ENCODE measurements around the gene TRMT5. TPM values are rescaled to one million over a fixed set of nuclear protein-coding genes. Genes with fewer than 3 reads are reported as not detected.
A peak's percentile ranks its signal among the peaks of the same experiment; 100 is the strongest.

The TRMT5 gene
- total RNA-seq, 1 donor from 2014 or later, result 19.8 TPM

- no peak overlapping the region for H3K27ac Mint-ChIP-seq
- H3K27me3 Mint-ChIP-seq, result no peaks in the 10 kb centered on the region
- H3K4me3 Mint-ChIP-seq, result no peak overlapping the region
- peaks cover 7% of the 10 kb centered on the region for H3K36me3 Mint-ChIP-seq
- peaks cover 11% of the 10 kb centered on the region for H3K9me3 Mint-ChIP-seq
- peaks cover 24% of the 10 kb centered on the region for H3K4me1 Mint-ChIP-seq (ENCODE audit: unreplicated experiment)
- TF ChIP-seq, protein P1, sequence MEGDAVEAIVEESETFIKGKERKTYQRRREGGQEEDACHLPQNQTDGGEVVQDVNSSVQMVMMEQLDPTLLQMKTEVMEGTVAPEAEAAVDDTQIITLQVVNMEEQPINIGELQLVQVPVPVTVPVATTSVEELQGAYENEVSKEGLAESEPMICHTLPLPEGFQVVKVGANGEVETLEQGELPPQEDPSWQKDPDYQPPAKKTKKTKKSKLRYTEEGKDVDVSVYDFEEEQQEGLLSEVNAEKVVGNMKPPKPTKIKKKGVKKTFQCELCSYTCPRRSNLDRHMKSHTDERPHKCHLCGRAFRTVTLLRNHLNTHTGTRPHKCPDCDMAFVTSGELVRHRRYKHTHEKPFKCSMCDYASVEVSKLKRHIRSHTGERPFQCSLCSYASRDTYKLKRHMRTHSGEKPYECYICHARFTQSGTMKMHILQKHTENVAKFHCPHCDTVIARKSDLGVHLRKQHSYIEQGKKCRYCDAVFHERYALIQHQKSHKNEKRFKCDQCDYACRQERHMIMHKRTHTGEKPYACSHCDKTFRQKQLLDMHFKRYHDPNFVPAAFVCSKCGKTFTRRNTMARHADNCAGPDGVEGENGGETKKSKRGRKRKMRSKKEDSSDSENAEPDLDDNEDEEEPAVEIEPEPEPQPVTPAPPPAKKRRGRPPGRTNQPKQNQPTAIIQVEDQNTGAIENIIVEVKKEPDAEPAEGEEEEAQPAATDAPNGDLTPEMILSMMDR (conservative IDR thresholded peaks at IDR 0.05), result no peak
- DNase-seq (ENCODE audit: extremely low spot score, unreplicated experiment), result no peak
These were observed 45.6 kb downstream of the TRMT5 start for GRCh38 chr14:60935319-60935718.

GRCh38 chr14:60933920-60934655 is 46.8 kb downstream of the TRMT5 start:
- H3K4me3 Mint-ChIP-seq, result no peak overlapping the region

DNA sequence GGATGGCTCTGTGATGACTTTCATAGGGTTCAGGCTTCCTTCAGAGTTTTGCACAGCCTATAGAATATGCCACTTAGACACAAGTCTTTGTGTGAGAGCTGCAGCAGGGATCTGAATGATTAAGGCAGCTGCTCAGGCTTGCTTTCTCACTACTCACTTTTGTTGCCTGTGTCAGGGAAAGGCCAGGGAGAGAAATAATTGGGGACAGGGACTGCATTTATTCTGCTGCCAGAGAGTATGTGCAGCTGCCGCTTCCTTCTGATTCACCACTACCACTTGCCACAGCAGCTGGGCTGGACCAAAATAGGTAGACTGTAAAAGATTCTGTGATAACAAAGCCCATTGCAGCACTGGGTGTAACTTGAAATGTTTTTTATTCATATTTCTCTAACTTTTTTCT is 49.7 kb downstream of the TRMT5 start:
- peaks cover 9% of the 10 kb centered on the region for H3K36me3 Mint-ChIP-seq

More at GRCh38 chr14:60933920-60934655, 46.8 kb downstream of the TRMT5 start:
- Mint-ChIP-seq H3K4me1 (ENCODE audit: unreplicated experiment) (peaks cover 24% of the 10 kb centered on the region), H3K27ac (no peak overlapping the region), H3K27me3 (no peaks in the 10 kb centered on the region), H3K9me3 (peaks cover 6% of the 10 kb centered on the region), H3K36me3 (peaks cover 2% of the 10 kb centered on the region)
- TF ChIP-seq, protein P1 (conservative IDR thresholded peaks at IDR 0.05), result no peak
- no peak for DNase-seq (ENCODE audit: extremely low spot score, unreplicated experiment)

GRCh38 chr14:60926002-60926401 is 54.9 kb downstream of the TRMT5 start:
- H3K36me3 Mint-ChIP-seq, result peaks cover 11% of the 10 kb centered on the region
- H3K4me1 Mint-ChIP-seq (ENCODE audit: unreplicated experiment), result peaks cover 6% of the 10 kb centered on the region
- TF ChIP-seq, protein P1 (conservative IDR thresholded peaks at IDR 0.05), result no peak
- no peak overlapping the region for H3K27ac Mint-ChIP-seq
- no peak for DNase-seq (ENCODE audit: extremely low spot score, unreplicated experiment)
- no peaks in the 10 kb centered on the region for H3K27me3 Mint-ChIP-seq
- no peaks in the 10 kb centered on the region for H3K9me3 Mint-ChIP-seq
- no peak overlapping the region for H3K4me3 Mint-ChIP-seq

More for the DNA sequence above, 49.7 kb downstream of the TRMT5 start:
- no peak for DNase-seq (ENCODE audit: extremely low spot score, unreplicated experiment)
- Mint-ChIP-seq H3K4me1 (ENCODE audit: unreplicated experiment) (peaks cover 24% of the 10 kb centered on the region), H3K27ac (peak overlapping the region; percentile 14), H3K27me3 (no peaks in the 10 kb centered on the region), H3K9me3 (peaks cover 5% of the 10 kb centered on the region), H3K4me3 (no peak overlapping the region)
- TF ChIP-seq, protein P1 (conservative IDR thresholded peaks at IDR 0.05), result no peak

DNA sequence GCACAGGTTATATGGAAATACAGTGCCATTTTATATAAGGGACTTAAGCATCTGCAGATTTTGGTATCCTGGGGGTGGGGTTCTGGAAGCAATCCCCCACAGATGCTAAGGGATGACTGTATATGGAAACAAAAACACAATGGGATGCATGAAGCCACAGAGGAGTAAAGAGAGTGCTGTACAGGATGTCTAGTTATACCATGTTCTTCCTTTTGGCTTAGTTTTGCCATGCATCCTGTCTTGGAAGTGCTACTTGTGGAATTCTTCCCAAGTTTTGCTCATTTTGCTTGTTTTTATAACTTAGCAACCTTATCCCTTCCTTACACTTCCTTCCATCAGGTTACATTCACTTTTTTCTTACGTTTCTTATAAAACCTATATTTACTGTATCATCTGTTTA is 55.6 kb downstream of the TRMT5 start:
- H3K36me3 Mint-ChIP-seq, result peaks cover 11% of the 10 kb centered on the region

More for the DNA sequence above, 55.6 kb downstream of the TRMT5 start:
- H3K9me3 Mint-ChIP-seq, result no peaks in the 10 kb centered on the region
- no peak overlapping the region for H3K27ac Mint-ChIP-seq
- peaks cover 5% of the 10 kb centered on the region for H3K4me1 Mint-ChIP-seq (ENCODE audit: unreplicated experiment)
- H3K4me3 Mint-ChIP-seq, result no peak overlapping the region
- no peak for DNase-seq (ENCODE audit: extremely low spot score, unreplicated experiment)
- H3K27me3 Mint-ChIP-seq, result no peaks in the 10 kb centered on the region
- TF ChIP-seq, protein P1 (conservative IDR thresholded peaks at IDR 0.05), result no peak
